Activated CD8-positive, alpha-beta memory T cell treated with anti-CD3 and anti-CD28 coated beads, Interleukin-2, amount 50 U/mL, for 1 hour (primary cell): Measurements from ENCODE around the gene SLC9A8.
"Not testable (repeated sequence)": the region's sequence is repeated elsewhere in the genome, so short reads cannot be mapped to it uniquely, and the experiment has no call there.

Experiments used
- DNase-seq: peaks from one replicate; pipeline ENCODE4 v3.0.0-alpha.2; 2020; ENCODE audit errors: extremely low read depth

The SLC9A8 gene

DNA sequence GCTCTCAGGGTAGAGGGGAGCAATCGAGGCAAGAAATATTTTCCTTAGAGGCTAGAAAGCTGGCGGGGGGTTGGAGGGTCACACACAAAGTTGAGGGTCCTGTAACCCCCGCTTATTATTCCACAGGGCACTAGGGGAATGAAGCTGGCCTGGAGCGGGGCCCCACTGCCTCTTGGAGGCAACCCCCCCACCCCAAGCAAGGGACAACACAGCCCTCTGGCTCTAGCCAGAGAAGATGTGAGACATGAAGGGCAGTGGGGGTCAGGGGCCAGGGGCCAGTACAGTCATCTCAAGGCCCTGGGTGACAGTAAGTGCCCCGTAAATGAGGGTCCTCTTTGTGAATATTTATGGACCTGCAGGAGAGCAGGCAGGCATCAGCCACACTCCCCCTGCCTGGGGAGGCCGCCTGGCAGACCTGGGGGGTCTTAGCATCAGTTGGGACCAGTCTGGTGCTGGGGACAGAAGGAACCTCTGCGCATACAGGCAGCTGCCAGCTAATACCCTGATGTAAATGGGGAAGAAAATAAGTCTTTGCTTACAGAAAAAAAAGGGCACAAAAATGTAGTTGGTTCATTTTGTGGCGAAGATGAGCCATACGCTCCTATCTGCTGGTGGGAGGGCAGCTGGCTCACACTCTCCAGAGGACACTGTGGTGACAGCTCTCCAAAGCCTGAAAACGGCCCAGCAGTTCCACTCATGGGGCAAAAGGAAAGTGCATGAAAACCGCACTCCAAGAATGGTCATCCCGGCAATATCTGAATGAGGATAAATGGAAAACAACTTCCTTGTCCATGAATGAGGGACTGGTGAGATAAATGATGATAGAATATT, 80.8 kb downstream of the SLC9A8 start:
- no peak for DNase-seq

- DNase-seq, result no peak
These were observed 81.4 kb downstream of the SLC9A8 start for GRCh38 chr20:49894073-49894470.

DNA sequence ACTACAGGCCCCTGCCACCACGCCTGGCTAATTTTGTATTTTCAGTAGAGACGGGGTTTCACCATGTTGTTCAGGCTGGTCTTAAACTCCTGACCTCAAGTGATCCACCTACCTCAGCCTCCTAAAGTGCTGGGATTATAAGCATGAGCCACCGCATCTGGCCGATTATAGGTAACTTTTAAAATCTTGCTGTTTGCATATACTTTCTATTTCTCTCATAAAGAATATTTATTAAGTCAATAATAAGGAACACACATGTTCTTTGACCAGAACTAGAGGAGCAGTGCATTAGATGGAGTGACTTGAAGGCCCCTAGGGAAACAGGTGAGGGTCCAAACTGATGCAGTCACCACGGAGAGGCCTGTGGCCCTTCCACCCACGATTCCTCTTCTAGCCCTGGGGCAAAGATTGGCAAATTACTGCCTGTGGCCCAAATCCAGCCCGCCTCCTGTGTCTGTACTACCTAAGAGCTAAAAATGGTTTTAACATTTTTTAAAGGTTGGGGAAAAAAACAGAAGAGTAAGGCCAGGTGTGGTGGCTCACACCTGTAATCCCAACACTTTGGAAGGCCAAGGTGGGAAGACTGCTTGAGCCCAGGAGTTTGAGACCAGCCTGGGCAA, 83.0 kb downstream of the SLC9A8 start:
- DNase-seq, result not testable (repeated sequence)

- DNase-seq, result no peak
These were observed 83.6 kb downstream of the SLC9A8 start for GRCh38 chr20:49896204-49896603.

DNA sequence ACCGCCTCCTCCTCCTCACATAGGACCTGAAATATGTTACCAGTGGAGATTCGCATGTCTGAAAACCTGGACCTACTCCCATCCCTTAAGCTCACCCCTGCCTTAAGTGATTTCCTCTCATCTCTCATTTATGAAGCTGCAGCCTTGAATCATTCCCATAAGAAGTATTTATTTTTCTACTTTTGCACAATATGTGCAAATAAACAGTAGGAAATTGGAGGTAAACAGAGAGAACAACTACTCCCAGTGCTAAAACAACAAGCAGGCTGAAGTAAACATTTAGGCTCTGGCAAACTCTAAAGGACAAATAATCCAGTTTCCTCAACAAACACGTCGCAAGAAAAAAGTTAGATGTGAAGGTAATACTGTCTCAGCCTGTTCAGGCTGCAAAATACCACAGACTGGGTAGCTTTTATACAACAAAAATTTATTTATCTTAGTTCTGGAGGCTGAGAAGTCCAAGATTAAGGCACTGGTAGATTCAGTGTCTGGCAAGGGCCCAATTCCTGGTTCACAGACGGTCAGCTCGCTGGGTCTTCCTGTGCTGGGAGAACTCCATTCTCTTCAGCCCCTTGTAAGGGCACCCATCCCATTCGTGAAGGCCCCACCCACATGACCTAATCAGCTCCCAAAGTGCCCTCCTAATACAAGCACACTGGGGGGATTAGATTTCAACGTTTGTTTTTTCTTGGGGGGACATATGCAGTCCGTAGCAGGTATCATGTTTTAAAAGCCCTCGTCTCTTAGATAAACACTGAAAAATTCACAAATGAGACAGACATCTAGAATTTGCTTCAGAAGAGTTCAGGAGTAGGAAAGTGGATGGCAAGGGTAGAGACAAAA, 87.1 kb downstream of the SLC9A8 start:
- DNase-seq, result no peak

DNA sequence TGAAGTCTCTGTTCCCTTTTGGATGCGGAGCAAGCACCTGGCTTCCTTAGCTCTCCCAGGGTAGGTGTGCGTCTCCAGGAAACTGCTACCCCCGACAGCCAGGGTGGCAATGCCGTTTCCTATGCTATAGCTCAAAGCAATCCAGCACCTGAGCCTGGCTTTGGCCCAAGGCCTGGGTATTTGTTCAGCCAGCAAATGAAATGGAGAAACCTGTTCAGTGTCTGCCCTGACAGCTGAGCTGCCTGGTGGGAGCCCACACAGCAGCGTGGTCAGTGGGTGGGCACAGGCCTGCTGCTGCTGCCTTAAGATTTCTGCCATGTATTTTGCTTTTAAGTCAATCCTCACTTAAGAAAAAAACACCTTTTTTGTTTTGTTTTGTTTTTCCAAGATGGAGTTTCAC, 89.0 kb downstream of the SLC9A8 start:
- DNase-seq, result no peak

DNA sequence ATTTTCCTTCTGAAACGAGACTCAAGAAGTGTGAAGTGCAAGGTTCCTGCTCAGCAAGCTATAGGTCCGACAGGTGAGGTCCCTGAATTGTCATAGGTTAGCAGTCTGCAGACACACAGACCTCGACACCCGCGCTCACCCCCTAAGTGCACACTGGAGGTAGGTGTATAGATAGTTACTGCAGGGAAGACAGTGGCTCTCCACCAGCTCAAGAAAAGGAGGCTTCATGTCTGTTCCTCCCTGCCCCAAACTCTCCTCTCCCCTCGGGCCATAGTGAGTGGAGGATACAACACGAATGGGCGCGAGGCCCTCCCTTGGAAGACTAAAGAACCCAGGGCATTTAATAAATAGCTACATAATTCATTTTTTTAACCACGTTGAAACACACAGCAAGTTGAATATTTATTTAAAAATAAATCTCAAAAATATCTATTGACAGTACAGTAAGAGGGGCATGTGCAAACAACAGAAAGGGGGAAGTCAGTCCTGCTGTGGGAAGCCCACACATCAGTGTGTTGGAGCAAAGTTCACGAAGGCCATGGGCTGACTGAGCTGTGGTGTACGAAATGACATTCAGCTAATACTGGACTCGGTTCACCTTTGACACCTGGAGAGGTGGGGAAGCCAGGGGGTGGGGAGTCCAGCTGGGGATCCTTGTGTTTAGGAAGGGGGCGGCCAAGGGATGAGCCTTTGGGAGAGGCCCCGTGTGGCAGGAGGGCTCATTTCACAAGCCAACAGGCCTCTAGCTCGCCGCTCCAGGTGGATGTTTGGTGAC, 92.0 kb downstream of the SLC9A8 start:
- DNase-seq, result no peak

- DNase-seq, result no peak
These were observed 92.9 kb downstream of the SLC9A8 start for GRCh38 chr20:49905415-49906091.

DNA sequence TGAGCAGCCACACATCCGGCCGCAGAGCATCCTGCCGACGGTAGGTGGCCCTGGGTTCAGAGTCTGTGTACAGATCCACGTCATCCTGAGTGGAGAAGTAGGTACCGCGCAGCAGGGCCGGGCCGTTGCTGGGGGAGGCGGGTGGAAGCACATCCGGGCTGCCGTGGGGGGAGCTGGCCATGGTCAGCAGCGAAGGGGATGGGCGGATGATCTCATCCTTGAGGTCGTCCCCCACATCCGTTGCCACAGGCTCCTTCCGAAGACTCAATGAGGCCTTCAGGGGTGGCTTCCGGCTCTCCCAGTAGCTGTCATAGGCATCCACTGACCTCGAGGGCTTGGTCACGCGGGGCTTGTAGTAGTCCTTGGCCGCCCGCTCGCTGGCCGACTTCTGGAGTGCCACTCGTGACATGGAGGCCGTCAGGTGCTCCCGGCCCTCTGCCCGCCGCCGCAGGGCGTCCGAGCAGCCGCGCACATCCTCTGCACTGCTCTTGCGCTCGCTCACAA, 93.5 kb downstream of the SLC9A8 start:
- no peak for DNase-seq

GRCh38 chr20:49906615-49907154, 94.1 kb downstream of the SLC9A8 start:
- DNase-seq, result no peak

DNA sequence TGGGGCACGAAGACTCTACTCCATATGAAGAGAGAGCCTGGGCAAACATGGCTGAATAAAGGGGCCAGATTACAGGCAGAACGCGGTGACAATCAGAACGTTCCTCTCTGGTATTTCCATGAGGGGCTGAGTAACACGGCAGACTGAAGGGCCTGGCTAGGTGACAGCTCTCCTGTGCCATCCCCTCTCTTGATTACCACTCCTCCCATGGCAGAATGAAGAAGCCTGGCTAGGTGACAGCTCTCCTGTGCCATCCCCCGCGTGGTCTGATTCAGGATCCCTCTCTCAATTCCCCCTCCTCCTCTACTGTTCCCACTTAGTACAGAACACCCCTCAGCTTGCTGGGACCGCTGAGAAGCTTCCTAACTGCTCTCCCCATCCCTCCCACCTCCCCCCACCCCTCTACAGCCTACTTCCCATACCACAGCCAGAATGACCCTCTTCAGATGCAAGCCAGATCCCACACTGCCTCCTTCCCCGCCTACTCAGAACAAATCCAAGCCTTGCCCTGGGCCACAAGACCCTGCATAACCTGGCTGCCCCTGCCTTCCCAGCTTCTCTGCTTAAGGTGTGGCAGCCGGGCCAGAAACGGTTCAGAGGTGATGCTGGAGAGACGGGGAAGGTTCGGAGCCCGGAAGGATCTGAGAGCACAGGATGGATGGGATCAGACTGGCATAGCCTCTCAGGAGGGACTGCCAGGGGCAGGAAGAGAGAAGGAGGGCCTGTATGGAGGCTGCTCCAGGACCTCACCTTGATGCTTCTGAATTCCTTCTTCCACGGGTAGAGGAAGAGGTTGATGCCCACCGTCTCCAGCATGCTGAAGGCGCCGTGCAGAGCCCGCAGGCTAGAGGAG, 95.0 kb downstream of the SLC9A8 start:
- DNase-seq, result no peak

- no peak for DNase-seq
These were observed 95.6 kb downstream of the SLC9A8 start for GRCh38 chr20:49908258-49908565.

GRCh38 chr20:49909499-49910339, 97.1 kb downstream of the SLC9A8 start:
- no peak for DNase-seq

DNA sequence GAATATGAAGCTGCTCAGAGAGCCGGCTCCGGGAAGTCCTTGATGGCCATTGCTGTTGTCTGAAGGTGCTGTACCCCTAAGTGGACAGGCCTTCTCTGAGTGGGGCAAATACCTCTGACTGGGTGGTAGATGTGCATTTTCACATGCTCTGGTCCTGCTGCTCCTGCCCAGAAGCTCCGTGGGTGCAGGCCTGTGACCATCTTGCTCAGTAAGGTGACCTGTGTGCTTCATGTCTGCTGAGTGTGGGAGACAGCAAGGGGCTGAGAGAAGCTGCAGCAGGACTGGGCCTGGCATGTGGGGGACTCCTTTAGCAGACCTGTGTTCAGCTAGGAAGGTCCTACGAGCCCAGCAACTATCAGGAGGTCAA, 97.7 kb downstream of the SLC9A8 start:
- DNase-seq, result no peak

DNA sequence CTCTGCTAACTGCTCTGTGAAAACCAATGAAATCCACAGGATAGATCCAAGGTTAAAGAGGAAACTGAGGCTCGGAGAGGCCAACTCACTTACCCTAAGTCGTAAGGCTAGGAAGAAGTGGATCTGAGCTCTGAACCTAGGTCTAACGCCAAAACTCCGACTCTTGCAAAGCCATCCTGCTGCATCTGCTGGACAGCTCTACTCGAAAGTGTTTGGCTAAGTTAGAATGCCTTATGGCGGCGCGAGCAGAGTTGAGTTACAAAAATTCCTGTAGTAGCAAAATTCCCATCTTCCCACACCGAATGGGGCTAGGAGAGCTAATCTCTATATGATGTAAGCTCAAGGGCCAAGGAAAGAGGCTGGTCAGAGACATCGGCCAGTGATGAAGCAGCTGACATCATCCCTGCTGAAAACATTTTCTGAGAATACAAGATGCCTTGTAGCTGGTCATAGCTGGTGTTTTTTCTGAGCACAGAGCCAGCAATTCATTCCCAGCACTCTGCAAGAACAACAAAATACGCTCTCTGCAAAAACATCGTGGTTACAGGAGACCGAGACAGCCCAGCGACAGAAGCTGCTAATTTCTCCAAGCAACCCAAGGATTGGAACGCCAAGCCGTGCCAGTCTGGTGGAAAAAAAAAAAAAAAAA, 100.9 kb downstream of the SLC9A8 start:
- no peak for DNase-seq

GRCh38 chr20:49914310-49915117, 101.9 kb downstream of the SLC9A8 start:
- DNase-seq, result no peak

- no peak for DNase-seq
These were observed 102.4 kb downstream of the SLC9A8 start for GRCh38 chr20:49915118-49915379.
